ENCODE measurements around the gene GATA6.

GRCh38 chr18:22183698-22184170 lies 14.3 kb downstream of the GATA6 start:
- no peak for TF ChIP-seq CTCF (optimal IDR thresholded peaks at IDR 0.05 in 1 of 3, IDR thresholded peaks at IDR 0.05 in 1 of 3, conservative IDR thresholded peaks at IDR 0.05 in 1 of 3; ENCODE audit: extremely low read depth in 1 of 3, insufficient read depth in 2 of 3, low read length in 3 of 3)
- no peak for TF ChIP-seq EZH2 (IDR thresholded peaks at IDR 0.05; ENCODE audit: low read length)

Measured in keratinocyte (primary cell).